Esophagus muscularis mucosa (tissue), 4 donors: ENCODE results near the gene PPP1R37. TPM values are rescaled to one million over a fixed set of nuclear protein-coding genes. Genes with fewer than 3 reads are reported as not detected.

Source experiments
- DNase-seq: peaks from one replicate; pipeline ENCODE4 v3.0.0-alpha.2; 2017; ENCODE audit errors: extremely low spot score
- H3K27ac ChIP-seq, 4 donors: fragments of 200-600 bp; sonication (generic); replicated peaks in 1 of 4; 1 replicate in 3 of 4; 2 replicates in 1 of 4; pipeline ENCODE4 v1.5.1; 2016 to 2019; ENCODE audit warnings: mild to moderate bottlenecking in 1 of 4
- H3K27me3 ChIP-seq, 4 donors: fragments of 200-600 bp; sonication (generic); one replicate each; pipeline versions ENCODE4 v1.5.1 to v1.6.0; 2016 to 2019
- H3K36me3 ChIP-seq, 4 donors: fragments of 200-600 bp; sonication (generic); one replicate each; pipeline ENCODE4 v1.5.1; 2016 to 2019
- H3K4me1 ChIP-seq, 4 donors: fragments of 200-600 bp; sonication (generic); one replicate each; pipeline ENCODE4 v1.5.1; 2016 to 2019
- H3K4me3 ChIP-seq, 4 donors: fragments of 200-600 bp; sonication (generic); 1 replicate in 2 of 4; 2 replicates in 2 of 4; pipeline ENCODE4 v1.5.1; 2016 to 2019; ENCODE audit warnings: mild to moderate bottlenecking in 4 of 4, moderate library complexity in 1 of 4
- H3K9me3 ChIP-seq, 4 donors: fragments of 200-600 bp; sonication (generic); 1 replicate in 3 of 4; 2 replicates in 1 of 4; pipeline ENCODE4 v1.5.1; 2016 to 2019
- EP300 ChIP-seq: sonication (generic); formaldehyde crosslinking; IDR thresholded peaks from one replicate; pipeline ENCODE4 v1.6.1; 2017; ENCODE audit warnings: antibody characterized with exemption
- POLR2A ChIP-seq: fragments of 450-650 bp; IDR thresholded peaks from one replicate; pipeline ENCODE4 v1.6.1; 2017; ENCODE audit warnings: antibody characterized with exemption, moderate library complexity, mild to moderate bottlenecking, low read depth
- POLR2AphosphoS5 ChIP-seq, 2 donors: sonication (generic); formaldehyde crosslinking; IDR thresholded peaks; one replicate each; pipeline ENCODE4 v1.6.1; 2017; ENCODE audit warnings: antibody characterized with exemption in 2 of 2
- WGBS: methylation state at CpG from one replicate; pipeline ENCODE4 v1.1.5; 2018; 5-methylcytosine and 5-hydroxymethylcytosine counted together
- intact Hi-C: fragments of 100-400 bp; cut with DNase I; formaldehyde crosslinking; loops from one replicate; pipeline ENCODE4 v1.15.1; 2023
- total RNA-seq, 4 donors: library from RNA; depleted of rRNA; stranded (reverse); fragments of >200 nt; gene quantifications; one replicate each; pipeline versions ENCODE4 v1.1.0 to v1.2.1, GENCODE V29; 2016
- TF ChIP-seq, protein P1 (sequence below), 3 experiments: fragments of 200-600 bp in 2 of 3; fragments of 450-650 bp in 1 of 3; sonication (generic) in 2 of 3; IDR thresholded peaks; one replicate each; pipeline ENCODE4 v1.5.1; 2017 to 2019; ENCODE audit warnings: antibody characterized with exemption in 3 of 3, mild to moderate bottlenecking in 2 of 3, moderate library complexity in 1 of 3

The PPP1R37 gene
- total RNA-seq, 4 donors from 2014 or later: 21.0 to 46.7 (median 28.3) TPM

GRCh38 chr19:45096700-45097099 lies 3.7 kb downstream of the PPP1R37 start:
- Histone ChIP-seq H3K36me3 (peaks cover 0 to 6% (median 0%) of the 10 kb centered on the region in 4 donors), H3K4me3 (no peak overlapping the region), H3K4me1 (peaks cover 62 to 91% (median 84%) of the 10 kb centered on the region in 4 donors), H3K27ac (no peak overlapping the region), H3K27me3 (no peaks in the 10 kb centered on the region), H3K9me3 (no peaks in the 10 kb centered on the region)
- TF ChIP-seq, protein P1, sequence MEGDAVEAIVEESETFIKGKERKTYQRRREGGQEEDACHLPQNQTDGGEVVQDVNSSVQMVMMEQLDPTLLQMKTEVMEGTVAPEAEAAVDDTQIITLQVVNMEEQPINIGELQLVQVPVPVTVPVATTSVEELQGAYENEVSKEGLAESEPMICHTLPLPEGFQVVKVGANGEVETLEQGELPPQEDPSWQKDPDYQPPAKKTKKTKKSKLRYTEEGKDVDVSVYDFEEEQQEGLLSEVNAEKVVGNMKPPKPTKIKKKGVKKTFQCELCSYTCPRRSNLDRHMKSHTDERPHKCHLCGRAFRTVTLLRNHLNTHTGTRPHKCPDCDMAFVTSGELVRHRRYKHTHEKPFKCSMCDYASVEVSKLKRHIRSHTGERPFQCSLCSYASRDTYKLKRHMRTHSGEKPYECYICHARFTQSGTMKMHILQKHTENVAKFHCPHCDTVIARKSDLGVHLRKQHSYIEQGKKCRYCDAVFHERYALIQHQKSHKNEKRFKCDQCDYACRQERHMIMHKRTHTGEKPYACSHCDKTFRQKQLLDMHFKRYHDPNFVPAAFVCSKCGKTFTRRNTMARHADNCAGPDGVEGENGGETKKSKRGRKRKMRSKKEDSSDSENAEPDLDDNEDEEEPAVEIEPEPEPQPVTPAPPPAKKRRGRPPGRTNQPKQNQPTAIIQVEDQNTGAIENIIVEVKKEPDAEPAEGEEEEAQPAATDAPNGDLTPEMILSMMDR (IDR thresholded peaks at IDR 0.05): no peak
- TF ChIP-seq POLR2AphosphoS5 (IDR thresholded peaks at IDR 0.05): no peak
- TF ChIP-seq POLR2A: no peak
- TF ChIP-seq EP300: no peak
- WGBS: 91% methylated on average over 7 of the region's 7 CpGs
- intact Hi-C loops: no loop called here
- DNase-seq: no peak

DNA sequence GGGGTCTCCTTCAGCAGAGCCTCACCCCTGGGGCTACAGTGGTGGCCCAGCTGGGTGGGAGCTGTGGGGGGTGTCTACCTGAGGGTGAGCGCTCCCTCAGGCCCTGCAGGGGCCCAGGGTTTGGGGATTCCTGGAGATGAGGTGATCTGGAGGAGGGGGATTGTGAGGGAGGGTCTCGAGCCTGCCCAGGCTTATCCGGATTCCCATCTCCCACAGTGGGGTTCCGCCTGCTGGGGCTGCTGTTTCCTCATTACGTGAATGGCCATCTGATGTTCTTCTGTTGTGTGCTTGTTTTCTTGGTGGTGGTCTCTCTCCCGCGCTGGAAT lies 4.4 kb downstream of the PPP1R37 start:
- H3K27ac ChIP-seq: peak overlapping the region in 1 of 4 donors; percentile 43
- WGBS: 70% methylated on average over 5 of the region's 7 CpGs
- peaks cover 62 to 92% (median 80%) of the 10 kb centered on the region in 4 donors for H3K4me1 ChIP-seq
- no peaks in the 10 kb centered on the region for H3K9me3 ChIP-seq
- H3K36me3 ChIP-seq: peaks cover 0 to 6% (median 0%) of the 10 kb centered on the region in 4 donors
- no peak overlapping the region for H3K4me3 ChIP-seq
- DNase-seq: no peak
- no peak for TF ChIP-seq POLR2AphosphoS5 (IDR thresholded peaks at IDR 0.05)
- H3K27me3 ChIP-seq: no peaks in the 10 kb centered on the region
- intact Hi-C loops: no loop called here

GRCh38 chr19:45097776-45098520 lies 5.0 kb downstream of the PPP1R37 start:
- WGBS: 86% methylated on average over 7 of the region's 16 CpGs
- no peaks in the 10 kb centered on the region for H3K27me3 ChIP-seq
- H3K27ac ChIP-seq: peak overlapping the region in 3 of 4 donors; percentile 13 to 57 (median 43)
- intact Hi-C loops: no loop called here
- TF ChIP-seq POLR2AphosphoS5 (IDR thresholded peaks at IDR 0.05) (peak in 1 of 2 donors; percentile 56), EP300 (no peak)
- H3K4me3 ChIP-seq: no peak overlapping the region
- H3K36me3 ChIP-seq: peaks cover 0 to 6% (median 0%) of the 10 kb centered on the region in 4 donors
- no peak for DNase-seq
- H3K4me1 ChIP-seq: peaks cover 66 to 96% (median 84%) of the 10 kb centered on the region in 4 donors
- no peaks in the 10 kb centered on the region for H3K9me3 ChIP-seq

DNA sequence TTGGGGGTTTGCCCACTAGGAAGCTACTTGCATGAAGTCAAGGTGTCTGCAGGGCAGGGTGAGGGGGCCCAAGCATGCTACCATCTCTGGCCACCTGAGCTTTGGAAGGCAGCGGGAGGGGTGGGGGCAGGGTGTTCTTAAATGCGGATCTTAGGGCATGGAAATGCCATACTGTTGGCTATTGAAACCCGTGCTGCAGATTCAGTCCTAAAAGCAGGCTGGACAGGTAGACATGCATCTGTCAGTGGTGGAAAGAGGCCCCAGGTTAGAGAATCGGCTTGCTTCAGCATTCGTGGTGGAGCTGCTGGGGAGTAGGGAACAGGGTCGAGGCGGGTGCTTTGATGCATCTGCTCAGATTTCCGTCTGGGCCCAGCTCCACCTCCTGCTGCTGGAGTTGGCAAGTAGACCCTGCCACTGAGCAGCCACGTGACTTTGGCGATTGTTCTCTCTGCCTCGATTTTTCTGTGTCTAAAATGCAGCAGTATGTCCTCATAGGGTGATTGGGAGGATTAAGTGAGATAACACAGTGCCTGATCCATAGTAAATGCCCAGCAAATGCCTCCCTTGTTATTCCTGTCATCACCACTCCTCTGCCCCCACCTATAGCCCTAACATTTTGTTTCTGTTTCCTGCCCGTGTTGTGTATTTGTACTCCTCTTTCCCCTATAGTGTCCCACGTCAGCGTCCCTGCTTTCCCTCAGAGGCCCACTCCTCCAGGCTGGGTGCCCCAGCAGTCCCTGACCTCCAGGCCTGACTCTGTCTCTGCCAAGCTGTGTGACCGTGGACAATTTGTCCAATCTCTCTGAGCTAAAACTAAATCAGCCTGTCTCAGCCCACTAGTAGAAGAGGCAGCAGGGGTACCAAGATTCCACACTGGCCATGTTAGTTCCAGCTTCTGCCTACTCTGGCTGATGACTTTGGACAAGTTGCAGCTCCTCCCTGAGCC lies 5.8 kb downstream of the PPP1R37 start:
- Histone ChIP-seq H3K4me1 (peaks cover 72 to 99% (median 88%) of the 10 kb centered on the region in 4 donors), H3K36me3 (peaks cover 0 to 6% (median 0%) of the 10 kb centered on the region in 4 donors), H3K9me3 (no peaks in the 10 kb centered on the region), H3K27ac (peak overlapping the region in 2 of 4 donors; percentile 43 to 57), H3K27me3 (no peaks in the 10 kb centered on the region), H3K4me3 (no peak overlapping the region)
- no peak for DNase-seq
- WGBS: 52% methylated on average over 15 of the region's 15 CpGs
- TF ChIP-seq POLR2AphosphoS5 (IDR thresholded peaks at IDR 0.05): no peak
- intact Hi-C loops: no loop called here

- peak overlapping the region in 2 of 4 donors; percentile 43 to 57 for H3K27ac ChIP-seq
- intact Hi-C loops: no loop called here
Measured at GRCh38 chr19:45099467-45100191, 6.7 kb downstream of the PPP1R37 start.

More at GRCh38 chr19:45099467-45100191, 6.7 kb downstream of the PPP1R37 start:
- TF ChIP-seq POLR2AphosphoS5 (IDR thresholded peaks at IDR 0.05): no peak
- TF ChIP-seq, protein P1 (IDR thresholded peaks at IDR 0.05): no peak
- H3K4me1 ChIP-seq: peaks cover 72 to 99% (median 88%) of the 10 kb centered on the region in 4 donors
- H3K27me3 ChIP-seq: no peaks in the 10 kb centered on the region
- H3K36me3 ChIP-seq: peaks cover 0 to 6% (median 0%) of the 10 kb centered on the region in 4 donors
- WGBS: 62% methylated on average over 24 of the region's 25 CpGs
- H3K4me3 ChIP-seq: no peak overlapping the region
- H3K9me3 ChIP-seq: no peaks in the 10 kb centered on the region
- DNase-seq: no peak
